NOMO-1 (cell line): ENCODE measurements around the gene RBFOX1.

Experiments
- DNase-seq, 2 experiments: peaks; one replicate each; lab custom pipeline; 2025; ENCODE audit not compliant: unreplicated experiment in 2 of 2; lab: John Stamatoyannopoulos, UW

RBFOX1 gene

DNA sequence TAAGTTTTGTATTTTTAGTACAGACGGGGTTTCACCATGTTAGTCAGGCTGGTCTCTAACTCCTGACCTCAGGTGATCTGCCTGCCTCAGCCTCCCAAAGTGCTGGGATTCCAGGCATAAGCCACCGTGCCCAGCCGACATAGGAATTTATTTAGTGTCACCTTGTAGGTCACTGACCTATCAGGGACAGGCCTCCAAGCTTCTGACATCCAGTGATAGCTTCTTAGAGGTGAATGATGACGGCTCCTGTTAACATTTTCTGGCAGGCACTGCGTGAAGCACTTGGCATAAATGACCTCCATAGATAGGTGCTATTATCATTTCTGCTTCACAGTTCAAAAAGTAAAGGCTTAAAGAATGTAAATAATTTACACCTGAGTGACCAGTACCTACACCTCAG lies 71.6 kb downstream of the RBFOX1 start:
- DNase-seq: no peak

DNA sequence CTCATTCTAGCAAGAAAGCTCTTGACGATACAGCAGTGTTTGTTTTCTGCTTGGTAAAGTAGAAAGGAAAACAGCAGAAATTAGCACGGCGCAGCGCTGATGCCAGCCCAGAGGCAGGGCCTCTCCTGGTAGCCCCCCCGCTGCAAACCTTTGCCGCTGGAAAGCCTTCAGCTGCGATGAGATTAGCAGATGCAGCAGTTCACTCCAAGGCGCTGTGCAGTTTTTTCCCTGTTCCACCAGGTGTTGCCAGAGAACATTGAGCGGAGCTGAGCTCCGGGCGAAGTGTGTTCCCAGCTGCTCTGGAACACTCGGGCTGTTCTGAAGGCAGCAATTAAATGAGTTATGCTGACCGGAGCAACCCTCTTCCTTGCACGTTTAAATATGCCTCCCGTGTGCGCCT lies 72.5 kb downstream of the RBFOX1 start:
- DNase-seq: no peak

- no peak for DNase-seq
Measured at GRCh38 chr16:7408700-7409365, 76.2 kb downstream of the RBFOX1 start.

DNA sequence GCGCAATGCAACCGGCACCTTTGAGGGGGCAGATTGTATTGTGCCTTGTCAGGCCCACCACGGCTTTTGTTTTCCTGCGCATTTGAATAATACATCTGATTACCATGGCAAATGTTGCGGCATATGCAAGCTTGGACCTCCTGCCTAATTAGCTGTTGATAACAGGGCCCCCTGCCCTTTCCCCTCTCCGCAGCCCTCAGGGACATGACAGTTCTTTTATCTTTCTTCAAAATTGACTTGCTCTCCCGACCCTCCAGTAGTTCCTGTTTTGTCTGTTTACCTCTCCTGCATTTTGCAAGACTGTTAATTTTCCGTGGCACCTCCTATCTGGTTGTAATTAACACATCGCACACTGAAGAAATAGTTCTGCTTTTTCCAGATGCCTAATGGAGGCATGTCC lies 86.8 kb downstream of the RBFOX1 start:
- DNase-seq: peak; percentile 9 to 30

DNA sequence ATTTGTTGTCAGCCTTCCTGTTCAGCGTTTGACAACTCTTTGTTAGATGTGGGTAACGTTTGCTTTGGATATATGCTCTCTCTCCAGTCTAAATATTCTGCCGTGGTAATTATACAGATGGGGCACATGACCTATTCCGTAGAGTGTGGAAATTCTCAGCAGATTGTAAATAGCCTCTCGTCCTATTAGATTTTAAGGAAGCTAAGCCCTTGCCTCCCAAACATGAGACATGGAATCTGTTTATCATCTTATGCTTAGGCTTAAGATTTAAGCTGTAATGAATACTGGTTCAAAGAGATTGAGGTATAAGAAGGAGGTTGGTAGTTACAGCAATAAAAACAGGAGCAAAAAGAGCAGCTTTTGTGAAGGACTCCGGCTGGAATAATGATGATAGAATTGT lies 87.4 kb downstream of the RBFOX1 start:
- DNase-seq: no peak

- no peak for DNase-seq
Measured at GRCh38 chr16:7420843-7421242, 88.2 kb downstream of the RBFOX1 start.

- DNase-seq: no peak
Measured at GRCh38 chr16:7421578-7421977, 88.9 kb downstream of the RBFOX1 start.

- DNase-seq: no peak
Measured at GRCh38 chr16:7422036-7422888, 89.6 kb downstream of the RBFOX1 start.

DNA sequence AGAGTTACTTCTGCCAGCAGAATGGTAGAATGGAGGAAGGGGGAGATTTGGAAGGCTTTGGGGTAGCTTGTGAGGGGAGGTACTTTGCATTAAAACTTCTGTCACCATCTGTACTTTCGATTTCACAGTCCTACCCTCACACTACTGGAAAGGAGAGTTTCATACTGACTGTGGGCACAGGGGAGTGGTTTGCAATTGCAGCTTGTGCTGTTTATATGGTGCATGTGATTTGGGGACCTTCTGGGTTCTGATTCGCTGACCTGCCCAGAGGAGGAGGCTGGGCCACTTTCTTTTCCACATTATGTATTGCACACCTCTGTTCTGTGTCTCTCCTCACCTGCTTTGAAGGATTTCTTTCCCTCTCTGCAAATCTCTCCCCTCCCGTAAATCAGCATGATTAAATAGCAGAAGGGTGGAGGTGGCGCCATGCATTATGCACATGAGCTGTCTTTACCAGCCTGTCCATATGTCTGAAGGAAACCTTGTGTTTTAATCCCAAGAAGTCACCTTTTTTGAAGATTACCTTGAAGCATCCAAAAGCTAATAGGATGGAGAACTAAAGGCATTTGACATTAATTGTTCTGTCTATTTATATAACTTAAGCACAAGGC lies 90.9 kb downstream of the RBFOX1 start:
- DNase-seq: no peak

- no peak for DNase-seq
Measured at GRCh38 chr16:7426161-7426560, 93.5 kb downstream of the RBFOX1 start.

- DNase-seq: no peak
Measured at GRCh38 chr16:7431723-7432122, 99.1 kb downstream of the RBFOX1 start.

DNA sequence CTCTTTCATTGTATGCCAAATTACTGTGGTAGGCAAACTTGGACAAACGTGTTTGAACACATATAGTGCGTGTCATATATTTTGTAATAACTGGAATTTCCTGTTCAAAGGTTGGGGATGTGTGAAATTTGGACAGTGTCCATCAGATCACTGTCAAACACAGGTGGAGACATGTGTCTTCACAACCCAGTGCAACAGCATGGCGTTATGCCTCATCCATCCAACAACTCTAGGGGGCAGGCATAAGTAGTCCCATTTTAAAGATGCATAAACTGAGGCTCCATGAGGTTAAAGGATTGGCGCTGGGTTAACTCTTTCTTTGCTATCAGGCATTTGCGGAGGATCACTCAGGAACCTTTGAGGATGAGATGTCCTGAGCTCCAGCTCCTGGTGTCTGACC lies 103.7 kb downstream of the RBFOX1 start:
- no peak for DNase-seq

DNA sequence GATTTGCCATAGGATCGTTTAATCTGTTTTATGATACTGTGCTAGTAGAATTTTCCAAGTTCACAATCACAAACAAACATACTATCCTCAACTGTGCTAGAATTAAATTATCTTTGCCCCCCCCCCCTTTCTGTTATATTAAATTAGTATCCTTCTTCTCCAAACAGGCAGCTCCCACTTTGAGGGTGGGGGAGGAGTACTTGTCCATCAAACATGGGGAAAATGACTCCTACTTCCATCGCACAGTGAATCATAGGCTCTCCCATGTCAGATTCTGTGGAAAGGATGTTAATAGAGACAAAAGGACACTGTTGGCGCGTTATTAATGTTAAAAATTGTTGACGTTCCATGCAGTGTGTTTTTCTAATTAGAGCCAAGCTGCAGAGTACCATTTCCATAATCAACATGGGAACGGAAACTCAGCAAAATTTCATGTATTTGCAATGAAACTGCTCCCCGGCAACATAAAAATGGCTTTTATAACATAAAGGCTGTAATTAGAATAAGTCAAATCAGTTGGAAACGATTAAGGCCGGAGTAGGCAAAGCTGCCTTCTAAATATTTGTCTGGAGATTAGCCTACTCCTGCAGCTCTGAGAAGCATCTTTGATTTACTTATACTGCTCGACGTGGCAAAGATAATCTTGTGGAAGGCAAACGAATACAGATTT lies 104.6 kb downstream of the RBFOX1 start:
- DNase-seq: no peak

DNA sequence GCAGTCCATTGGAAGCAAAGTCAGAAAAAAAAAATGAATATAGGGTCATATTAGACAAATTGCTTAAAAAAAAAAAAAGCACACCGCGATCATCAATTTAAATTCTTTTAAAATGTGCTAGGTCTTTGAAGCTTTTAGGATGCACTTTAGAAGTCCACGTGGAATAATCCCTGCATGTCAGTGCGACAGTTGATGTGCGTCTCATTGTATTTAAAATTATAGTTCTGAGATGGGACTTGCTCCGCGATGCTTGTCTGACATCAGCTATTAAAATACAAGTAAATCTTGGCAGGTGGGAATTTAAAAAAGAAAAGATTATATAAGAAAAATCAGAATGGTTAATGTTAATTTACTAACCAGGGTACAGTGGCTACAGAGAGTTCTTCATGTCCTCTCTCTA lies 105.2 kb downstream of the RBFOX1 start:
- no peak for DNase-seq

DNA sequence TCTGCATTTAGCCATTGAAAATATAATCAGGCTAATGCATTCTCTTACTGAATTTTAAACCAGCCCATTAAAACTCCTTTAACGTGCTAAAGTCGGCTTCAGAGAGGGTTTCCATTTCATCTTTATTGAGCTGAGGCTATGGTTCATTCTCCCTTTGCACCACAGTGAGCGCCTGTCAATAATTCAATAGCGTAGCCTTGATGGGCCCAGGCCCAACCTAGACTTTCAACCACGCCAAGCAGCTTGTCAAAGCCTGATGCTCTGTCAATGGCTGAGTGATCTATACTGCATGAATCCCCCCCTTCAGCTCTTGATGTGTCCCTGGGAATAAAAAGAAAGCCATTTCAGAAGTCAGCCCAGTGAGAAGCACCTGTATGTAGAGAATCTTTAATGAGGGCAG lies 106.0 kb downstream of the RBFOX1 start:
- DNase-seq: no peak

- no peak for DNase-seq
Measured at GRCh38 chr16:7439518-7439917, 106.9 kb downstream of the RBFOX1 start.

GRCh38 chr16:7440886-7441400 lies 108.3 kb downstream of the RBFOX1 start:
- no peak for DNase-seq

GRCh38 chr16:7442050-7442449 lies 109.4 kb downstream of the RBFOX1 start:
- no peak for DNase-seq

- DNase-seq: no peak
Measured at GRCh38 chr16:7443142-7443541, 110.5 kb downstream of the RBFOX1 start.

DNA sequence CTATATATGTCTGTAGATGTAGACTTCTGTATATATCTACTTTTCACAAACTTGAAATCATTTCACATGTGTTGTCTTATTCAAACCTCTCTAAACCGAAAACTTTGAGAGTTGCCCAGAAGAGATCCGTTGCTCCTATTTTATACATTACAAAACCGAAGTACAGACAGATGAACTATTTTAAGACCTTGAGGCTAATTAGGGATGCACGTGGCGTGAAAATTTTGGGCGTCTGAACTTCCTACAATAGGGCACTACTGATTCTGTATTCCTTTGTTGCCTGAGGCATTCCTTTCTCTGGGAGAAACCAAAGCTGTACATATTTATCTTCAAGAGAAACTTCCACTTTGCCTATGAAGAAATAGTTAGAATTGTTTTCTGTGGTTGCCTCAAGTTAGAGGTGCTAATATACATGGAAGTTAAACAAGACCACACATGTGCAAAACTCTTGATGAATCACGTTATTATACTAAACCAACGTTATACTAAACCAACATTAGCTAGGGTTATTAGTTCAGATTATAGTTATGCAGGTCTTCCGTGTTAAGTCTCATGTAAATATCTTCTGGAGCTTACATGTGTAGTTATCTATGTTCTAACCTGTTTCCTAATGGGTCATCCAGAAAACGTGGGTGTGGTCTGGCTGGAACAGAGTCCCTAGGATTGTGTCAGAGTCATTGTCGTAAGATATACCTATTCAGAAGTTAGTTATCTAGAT lies 111.2 kb downstream of the RBFOX1 start:
- DNase-seq: no peak

DNA sequence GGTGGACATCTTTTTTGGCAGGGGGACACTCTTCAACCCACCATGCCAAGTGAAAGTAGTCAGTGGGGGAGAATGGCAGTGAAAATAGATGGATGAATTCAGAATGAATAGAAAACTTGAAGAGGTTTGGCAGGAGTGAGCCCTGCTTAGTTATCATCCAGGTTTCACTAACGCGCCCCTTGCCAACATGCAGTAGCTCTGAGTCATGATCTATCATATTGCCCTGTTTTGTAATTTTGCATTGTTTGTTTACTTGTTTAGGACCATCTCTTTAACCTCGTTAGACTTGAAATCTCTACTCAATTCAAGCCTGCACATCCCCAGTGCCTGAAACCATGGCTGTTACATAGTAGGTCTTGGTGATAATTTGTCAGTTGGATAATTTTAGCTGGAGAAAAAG lies 116.7 kb downstream of the RBFOX1 start:
- DNase-seq: no peak
